ENCODE results near the gene NUDT10.

Gene NUDT10

DNA sequence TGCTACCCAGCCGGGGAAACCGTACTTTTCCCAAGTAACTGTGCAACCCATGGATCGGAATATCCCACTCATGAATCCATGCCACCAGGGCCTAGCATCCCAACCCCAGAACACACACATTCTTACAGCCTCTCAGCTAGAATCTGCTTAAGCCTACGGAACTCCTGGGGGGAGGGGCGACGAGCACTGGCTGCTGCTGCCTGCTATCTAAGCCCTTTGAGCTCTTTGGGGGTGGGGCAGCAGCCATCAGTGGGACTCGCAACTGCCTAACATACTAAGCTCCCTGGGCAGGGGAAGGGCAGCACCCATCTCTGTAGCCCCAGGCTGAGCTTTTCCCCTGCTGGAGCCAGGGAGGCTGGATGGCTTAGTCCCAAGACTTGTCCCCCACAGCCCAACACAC is 28.6 kb downstream of the NUDT10 start:
- in situ Hi-C loops (cut with MboI; ENCODE audit: low sequenced_read_pairs, unreplicated experiment), result no loop called here
- TF ChIP-seq, protein P1, sequence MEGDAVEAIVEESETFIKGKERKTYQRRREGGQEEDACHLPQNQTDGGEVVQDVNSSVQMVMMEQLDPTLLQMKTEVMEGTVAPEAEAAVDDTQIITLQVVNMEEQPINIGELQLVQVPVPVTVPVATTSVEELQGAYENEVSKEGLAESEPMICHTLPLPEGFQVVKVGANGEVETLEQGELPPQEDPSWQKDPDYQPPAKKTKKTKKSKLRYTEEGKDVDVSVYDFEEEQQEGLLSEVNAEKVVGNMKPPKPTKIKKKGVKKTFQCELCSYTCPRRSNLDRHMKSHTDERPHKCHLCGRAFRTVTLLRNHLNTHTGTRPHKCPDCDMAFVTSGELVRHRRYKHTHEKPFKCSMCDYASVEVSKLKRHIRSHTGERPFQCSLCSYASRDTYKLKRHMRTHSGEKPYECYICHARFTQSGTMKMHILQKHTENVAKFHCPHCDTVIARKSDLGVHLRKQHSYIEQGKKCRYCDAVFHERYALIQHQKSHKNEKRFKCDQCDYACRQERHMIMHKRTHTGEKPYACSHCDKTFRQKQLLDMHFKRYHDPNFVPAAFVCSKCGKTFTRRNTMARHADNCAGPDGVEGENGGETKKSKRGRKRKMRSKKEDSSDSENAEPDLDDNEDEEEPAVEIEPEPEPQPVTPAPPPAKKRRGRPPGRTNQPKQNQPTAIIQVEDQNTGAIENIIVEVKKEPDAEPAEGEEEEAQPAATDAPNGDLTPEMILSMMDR (IDR thresholded peaks at IDR 0.05; ENCODE audit: borderline replicate concordance, control extremely low read depth, extremely low read depth, insufficient read depth, missing control alignments), result no peak
- no peak for DNase-seq (ENCODE audit: low spot score)

DNA sequence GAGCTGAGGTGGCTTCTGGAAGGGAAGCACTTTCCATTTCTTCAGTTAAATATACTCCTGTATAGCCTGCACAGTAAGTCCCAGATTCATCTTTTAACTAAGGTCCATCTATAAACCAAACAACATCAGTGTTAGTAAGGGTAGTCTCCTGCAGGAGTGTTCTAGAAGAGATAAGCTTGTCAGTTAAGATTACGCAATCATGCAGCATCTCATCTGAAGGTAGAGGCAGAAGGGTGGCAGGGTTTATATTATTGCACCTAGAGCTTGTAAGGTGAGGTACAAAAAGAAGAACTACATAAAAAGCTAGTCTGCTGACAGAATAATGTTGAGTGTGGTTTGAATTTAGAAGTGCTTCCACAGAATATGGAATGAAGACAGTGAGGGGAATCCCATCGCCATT is 44.0 kb downstream of the NUDT10 start:
- no peak for DNase-seq (ENCODE audit: low spot score)
- TF ChIP-seq, protein P1 (IDR thresholded peaks at IDR 0.05; ENCODE audit: borderline replicate concordance, control extremely low read depth, extremely low read depth, insufficient read depth, missing control alignments), result no peak
- in situ Hi-C loops (cut with MboI; ENCODE audit: low sequenced_read_pairs, unreplicated experiment), result no loop called here
